HEK293T (cell line): ENCODE measurements around the gene ARHGAP25.

Experiments used
- CTCF ChIA-PET: fragments of 350-600 bp; formaldehyde crosslinking; extraction: SDS; loops from one replicate; lab custom pipeline; 2021; ENCODE audit warnings: antibody characterized with exemption, inconsistent platforms; lab: Yijun Ruan, JAX
- POLR2A ChIA-PET: fragments of 350-600 bp; formaldehyde crosslinking; extraction: SDS; loops from one replicate; lab custom pipeline; 2020; ENCODE audit warnings: antibody characterized with exemption, inconsistent platforms; lab: Yijun Ruan, JAX
- DNase-seq: peaks from one replicate; pipeline ENCODE4 v3.0.0; 2012; ENCODE audit warnings: mixed read lengths; ENCODE audit errors: extremely low spot score
- ARNT ChIP-seq: fragments of 450-650 bp; IDR thresholded peaks from 2 replicates; pipeline ENCODE4 v1.6.1; 2017; ENCODE audit warnings: mild to moderate bottlenecking
- BHLHE40 ChIP-seq: fragments of 450-650 bp; IDR thresholded peaks from 2 replicates; pipeline ENCODE4 v1.6.1; 2016; ENCODE audit warnings: mild to moderate bottlenecking, moderate library complexity, borderline replicate concordance
- CTBP1 ChIP-seq: fragments of 450-650 bp; IDR thresholded peaks from 2 replicates; pipeline ENCODE4 v1.6.1; 2016; ENCODE audit warnings: borderline replicate concordance
- ELF4 ChIP-seq: fragments of 450-650 bp; IDR thresholded peaks from 2 replicates; pipeline ENCODE4 v1.6.1; 2017; ENCODE audit warnings: antibody characterized with exemption
- FOXA1 ChIP-seq: fragments of 450-650 bp; IDR thresholded peaks from 2 replicates; pipeline ENCODE4 v1.6.1; 2016; ENCODE audit warnings: mild to moderate bottlenecking
- FOXK2 ChIP-seq: fragments of 450-650 bp; IDR thresholded peaks from 2 replicates; pipeline ENCODE4 v1.6.1; 2016; ENCODE audit warnings: mild to moderate bottlenecking
- FOXM1 ChIP-seq: fragments of 450-650 bp; IDR thresholded peaks from 2 replicates; pipeline ENCODE4 v1.6.1; 2017; ENCODE audit warnings: mild to moderate bottlenecking, borderline replicate concordance
- HDGF ChIP-seq: fragments of 450-650 bp; IDR thresholded peaks from 2 replicates; pipeline ENCODE4 v1.6.1; 2017; ENCODE audit warnings: antibody characterized with exemption, borderline replicate concordance
- L3MBTL2 ChIP-seq: fragments of 450-650 bp; conservative IDR thresholded peaks from 2 replicates; pipeline ENCODE4 v1.6.1; 2016; ENCODE audit warnings: mild to moderate bottlenecking
- LEF1 ChIP-seq: fragments of 450-650 bp; IDR thresholded peaks from 2 replicates; pipeline ENCODE4 v1.6.1; 2017; ENCODE audit warnings: mild to moderate bottlenecking, borderline replicate concordance
- NFRKB ChIP-seq: fragments of 450-650 bp; IDR thresholded peaks from 2 replicates; pipeline ENCODE4 v1.6.1; 2016; ENCODE audit warnings: mild to moderate bottlenecking, moderate library complexity
- SP1 ChIP-seq: fragments of 450-650 bp; IDR thresholded peaks from 2 replicates; pipeline ENCODE4 v1.6.1; 2017
- SUZ12 ChIP-seq: fragments of 450-650 bp; IDR thresholded peaks from 2 replicates; pipeline ENCODE4 v1.6.1; 2016; ENCODE audit warnings: mild to moderate bottlenecking
- TARDBP ChIP-seq: fragments of 450-650 bp; IDR thresholded peaks from 2 replicates; pipeline ENCODE4 v1.6.1; 2016
- ZNF384 ChIP-seq: fragments of 450-650 bp; IDR thresholded peaks from 2 replicates; pipeline ENCODE4 v1.6.1; 2016
- TF ChIP-seq, protein P1 (sequence below): fragments of 450-650 bp; IDR thresholded peaks from 2 replicates; pipeline ENCODE4 v1.6.1; 2016

ARHGAP25 gene

DNA sequence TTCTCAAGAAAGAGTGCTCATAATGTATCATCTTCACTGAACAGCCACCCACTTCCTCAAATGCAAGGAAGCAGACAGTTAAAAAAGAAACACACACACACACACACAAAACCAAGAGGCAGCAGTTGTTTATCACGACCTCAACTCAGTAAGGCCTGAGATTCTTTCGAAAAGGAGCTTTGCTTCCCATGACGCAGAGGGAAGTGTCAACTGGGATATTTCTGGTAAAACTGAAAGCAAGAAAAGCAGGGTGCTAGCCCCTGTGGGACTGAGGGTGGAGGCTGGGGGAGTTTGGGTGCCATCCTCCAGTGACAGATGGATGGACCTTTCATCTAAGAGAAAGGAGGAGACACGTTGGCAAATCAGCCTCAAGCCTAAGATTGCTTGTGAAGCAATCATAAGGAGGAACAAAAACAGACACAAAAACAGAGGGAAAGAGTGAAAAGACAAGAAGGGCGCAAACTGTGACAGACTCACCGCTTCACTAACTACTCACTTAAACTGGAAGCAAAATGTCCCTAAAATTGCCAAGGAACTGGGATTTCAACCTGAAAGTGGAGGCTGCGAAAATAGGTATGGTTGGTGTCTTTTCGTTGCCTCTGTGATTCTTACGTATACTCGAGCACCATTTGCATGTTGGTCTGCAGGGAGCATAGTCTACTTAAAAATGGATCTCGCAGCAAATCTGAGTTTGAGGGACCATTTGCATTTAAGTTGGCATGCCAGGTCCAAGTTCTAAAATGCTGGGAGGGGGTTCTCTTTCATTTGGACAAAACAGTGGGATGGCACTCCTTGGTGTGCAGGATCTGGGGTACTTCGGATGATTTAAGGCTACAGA lies at the start of gene ARHGAP25:
Gene ARHGAP25, plus strand, starts transcription at position 124 of the 838 bp plus-strand sequence. Its CDS starts 389 bp downstream, at position 513.
- TF ChIP-seq BHLHE40 (no peak), ELF4 (no peak), FOXA1 (no peak), HDGF (no peak), TARDBP (no peak), FOXM1 (no peak), LEF1 (no peak), FOXK2 (no peak), NFRKB (no peak), L3MBTL2 (no peak), SP1 (no peak), ARNT (no peak), CTBP1 (no peak), SUZ12 (no peak), ZNF384 (no peak)
- TF ChIP-seq, protein P1, sequence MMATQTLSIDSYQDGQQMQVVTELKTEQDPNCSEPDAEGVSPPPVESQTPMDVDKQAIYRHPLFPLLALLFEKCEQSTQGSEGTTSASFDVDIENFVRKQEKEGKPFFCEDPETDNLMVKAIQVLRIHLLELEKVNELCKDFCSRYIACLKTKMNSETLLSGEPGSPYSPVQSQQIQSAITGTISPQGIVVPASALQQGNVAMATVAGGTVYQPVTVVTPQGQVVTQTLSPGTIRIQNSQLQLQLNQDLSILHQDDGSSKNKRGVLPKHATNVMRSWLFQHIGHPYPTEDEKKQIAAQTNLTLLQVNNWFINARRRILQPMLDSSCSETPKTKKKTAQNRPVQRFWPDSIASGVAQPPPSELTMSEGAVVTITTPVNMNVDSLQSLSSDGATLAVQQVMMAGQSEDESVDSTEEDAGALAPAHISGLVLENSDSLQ = no peak
- DNase-seq = no peak
- ChIA-PET POLR2A (no interaction called here), CTCF (interaction anchor here (0.9 kb wide), 1 partner anchor 272 kb away, joined by 4 read pairs; no protein-coding TSS in a partner anchor)

DNA sequence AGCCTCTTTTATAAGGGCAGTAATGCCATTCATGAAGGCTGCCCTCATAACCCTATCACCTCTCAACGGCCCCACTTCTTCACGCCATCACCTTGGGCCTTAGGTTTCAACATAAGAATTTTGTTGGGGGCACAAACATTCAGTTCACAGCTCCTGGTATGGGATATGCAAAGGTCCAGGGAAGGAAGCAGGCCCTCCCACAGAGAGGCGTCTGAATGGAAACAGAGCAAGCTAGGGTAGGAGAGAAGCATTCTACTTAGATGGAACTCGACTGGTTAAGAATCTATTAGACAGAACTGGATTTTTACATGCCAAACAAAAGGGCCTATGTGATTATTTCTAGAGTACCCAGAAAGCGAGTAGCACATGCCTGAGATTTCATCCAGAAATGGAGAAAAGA lies 48.4 kb upstream of the ARHGAP25 start:
- TF ChIP-seq BHLHE40 (no peak), ZNF384 (no peak), CTBP1 (no peak)
- DNase-seq = no peak
- POLR2A ChIA-PET = no interaction called here
- CTCF ChIA-PET = no interaction called here

DNA sequence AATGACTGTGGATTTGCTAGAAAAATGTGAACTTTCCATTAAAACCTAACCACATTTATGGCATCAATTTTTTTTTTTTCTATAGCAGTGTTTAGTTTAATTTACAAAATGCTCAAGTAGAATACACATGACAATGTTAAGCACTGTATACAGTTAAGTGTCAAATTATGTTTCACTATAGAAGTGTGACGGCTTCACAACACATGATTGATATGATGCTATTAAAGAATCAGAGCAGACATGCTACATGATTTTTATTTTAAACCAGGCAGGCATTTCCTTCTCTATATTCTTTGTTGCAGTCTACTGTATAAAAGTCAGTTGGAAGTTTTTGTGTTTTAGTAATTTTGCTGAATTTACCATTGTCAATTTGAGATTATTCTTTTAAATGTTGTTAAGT lies 47.6 kb upstream of the ARHGAP25 start:
- no peak for DNase-seq
- no peak for TF ChIP-seq ELF4
- no peak for TF ChIP-seq L3MBTL2
- TF ChIP-seq LEF1 = no peak
- TF ChIP-seq HDGF = no peak
- no peak for TF ChIP-seq SP1
- no peak for TF ChIP-seq TARDBP
- TF ChIP-seq FOXA1 = no peak
- TF ChIP-seq SUZ12 = no peak
- no peak for TF ChIP-seq FOXK2
- TF ChIP-seq FOXM1 = no peak
- no peak for TF ChIP-seq CTBP1
- POLR2A ChIA-PET = no interaction called here
- CTCF ChIA-PET = no interaction called here

DNA sequence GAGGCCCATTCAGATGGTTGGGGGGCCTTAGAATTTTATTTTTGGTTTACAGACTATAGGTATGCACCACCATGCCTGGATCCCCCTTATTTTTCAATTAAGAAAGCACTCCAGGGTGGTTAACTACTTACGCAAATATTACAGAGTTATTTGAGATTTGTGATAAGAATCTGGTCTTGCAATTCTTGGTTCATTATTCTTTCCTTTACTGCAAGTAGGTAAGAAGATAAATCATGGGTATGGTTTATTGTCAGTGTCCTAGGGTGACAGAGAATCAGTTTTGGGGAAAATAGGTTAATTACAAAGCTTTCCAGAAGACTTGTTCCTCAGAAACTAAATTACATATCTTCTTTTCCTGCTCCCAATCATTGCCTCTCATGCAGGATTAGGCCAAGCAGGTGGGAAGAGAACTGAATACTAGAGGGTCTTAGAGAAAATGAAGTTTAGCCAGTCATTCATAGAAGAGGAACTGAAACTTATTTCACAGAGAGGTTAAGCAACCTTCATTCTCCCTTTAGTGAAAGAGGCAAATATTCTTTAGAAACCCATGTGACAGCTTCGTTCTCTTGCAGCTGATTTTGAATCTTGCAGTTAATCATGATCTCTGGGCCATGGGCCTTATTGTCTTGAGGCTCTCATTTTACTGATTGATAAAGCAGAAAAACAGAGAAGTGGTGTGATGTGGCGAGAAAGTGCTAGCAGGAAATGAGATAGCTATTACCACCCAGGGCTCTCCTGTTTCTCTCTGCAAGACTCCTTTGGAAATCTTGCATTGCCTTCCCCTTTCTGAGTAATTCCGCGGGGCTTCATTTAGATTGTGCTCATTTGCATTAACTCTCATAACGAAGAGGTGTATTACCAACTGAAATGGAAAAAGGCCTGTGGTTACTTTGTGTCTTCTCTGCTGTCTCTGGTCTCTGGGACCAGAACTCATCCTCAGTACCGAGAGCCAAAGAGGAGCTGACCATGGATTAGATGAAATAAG lies 44.8 kb upstream of the ARHGAP25 start:
- no peak for DNase-seq
- TF ChIP-seq ARNT (no peak), BHLHE40 (no peak), FOXM1 (no peak), TARDBP (no peak), CTBP1 (no peak), ELF4 (no peak), LEF1 (no peak), ZNF384 (no peak), NFRKB (no peak), SUZ12 (no peak)
- CTCF ChIA-PET = interaction anchor here (1.1 kb wide), 1 partner anchor 19 kb away, joined by 3 read pairs; no protein-coding TSS in a partner anchor
- POLR2A ChIA-PET = no interaction called here

- POLR2A ChIA-PET = no interaction called here
- DNase-seq = no peak
- CTCF ChIA-PET = no interaction called here
- no peak for TF ChIP-seq NFRKB
- no peak for TF ChIP-seq TARDBP
- no peak for TF ChIP-seq ZNF384
- no peak for TF ChIP-seq SP1
Measured at GRCh38 chr2:68690851-68691250, 43.8 kb upstream of the ARHGAP25 start.

DNA sequence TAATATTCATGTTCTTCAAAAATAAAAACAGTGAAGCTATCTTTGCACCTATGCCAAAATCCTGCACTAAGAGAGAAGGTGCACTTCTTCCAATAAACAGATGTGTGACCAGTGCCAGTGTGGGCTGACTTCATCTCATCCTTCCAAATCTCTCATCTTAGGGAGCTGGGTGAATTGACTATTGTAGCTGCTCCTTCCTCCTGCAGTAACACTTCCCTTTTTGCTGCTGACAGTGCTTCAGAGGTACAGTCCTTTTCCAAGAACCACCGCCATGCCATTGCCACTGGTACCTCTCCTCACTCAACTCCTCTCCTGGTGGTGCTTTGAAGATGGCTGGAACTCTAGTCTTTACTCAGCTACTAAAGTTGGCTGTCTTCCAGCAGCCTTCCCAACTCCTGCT lies 42.1 kb upstream of the ARHGAP25 start:
- DNase-seq = no peak
- POLR2A ChIA-PET = no interaction called here
- TF ChIP-seq, protein P1 = no peak
- TF ChIP-seq SP1 = no peak
- no peak for TF ChIP-seq BHLHE40
- TF ChIP-seq ZNF384 = no peak
- no peak for TF ChIP-seq FOXM1
- no peak for TF ChIP-seq HDGF
- no peak for TF ChIP-seq L3MBTL2
- TF ChIP-seq FOXK2 = no peak
- TF ChIP-seq SUZ12 = no peak
- TF ChIP-seq ARNT = no peak
- no peak for TF ChIP-seq LEF1
- no peak for TF ChIP-seq ELF4
- no peak for TF ChIP-seq FOXA1
- TF ChIP-seq NFRKB = no peak
- no peak for TF ChIP-seq CTBP1
- CTCF ChIA-PET = no interaction called here
